ENCODE results near the gene CACNA2D2. TPM values are rescaled to one million over a fixed set of nuclear protein-coding genes. Genes with fewer than 3 reads are reported as not detected.

The CACNA2D2 gene
- total RNA-seq, 1 experiment from 2014 or later, result not detected

GRCh38 chr3:50494126-50494525, 9.3 kb downstream of the CACNA2D2 start:
- no peaks in the 10 kb centered on the region for H3K27me3 ChIP-seq
- no peaks in the 10 kb centered on the region for H3K4me1 ChIP-seq
- H3K4me3 ChIP-seq, result no peak overlapping the region
- no peak overlapping the region for H3K27ac ChIP-seq
- no peaks in the 10 kb centered on the region for H3K9me3 ChIP-seq (replicated peaks)
- DNase-seq, result no peak
- no peaks in the 10 kb centered on the region for H3K36me3 ChIP-seq

DNA sequence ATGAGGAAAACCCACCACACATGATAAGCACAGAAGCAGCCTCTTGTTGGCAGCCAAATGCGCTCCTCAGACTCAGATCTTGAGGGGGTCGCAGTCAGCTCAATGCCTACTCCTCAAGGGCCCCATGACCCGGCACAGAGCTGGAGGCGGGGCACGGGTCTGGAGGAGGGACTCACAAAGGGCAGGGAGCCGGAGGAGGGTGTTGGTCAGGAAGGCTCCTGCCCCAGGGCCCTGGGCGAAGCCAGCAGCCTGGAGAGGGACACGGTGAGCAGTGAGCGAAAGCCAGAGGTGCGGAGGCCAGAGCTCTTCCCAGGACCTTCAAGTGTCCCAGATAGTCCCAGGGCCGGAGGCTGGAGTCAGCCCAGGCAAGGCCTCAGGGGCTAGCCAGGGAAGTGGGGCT, 9.8 kb downstream of the CACNA2D2 start:
- H3K4me3 ChIP-seq, result no peak overlapping the region
- no peaks in the 10 kb centered on the region for H3K9me3 ChIP-seq (replicated peaks)
- no peak overlapping the region for H3K27ac ChIP-seq
- DNase-seq, result no peak
- H3K4me1 ChIP-seq, result no peaks in the 10 kb centered on the region
- no peaks in the 10 kb centered on the region for H3K36me3 ChIP-seq
- no peaks in the 10 kb centered on the region for H3K27me3 ChIP-seq

GRCh38 chr3:50493086-50493485, 10.3 kb downstream of the CACNA2D2 start:
- H3K4me1 ChIP-seq, result no peaks in the 10 kb centered on the region
- H3K27me3 ChIP-seq, result no peaks in the 10 kb centered on the region
- no peak for DNase-seq

DNA sequence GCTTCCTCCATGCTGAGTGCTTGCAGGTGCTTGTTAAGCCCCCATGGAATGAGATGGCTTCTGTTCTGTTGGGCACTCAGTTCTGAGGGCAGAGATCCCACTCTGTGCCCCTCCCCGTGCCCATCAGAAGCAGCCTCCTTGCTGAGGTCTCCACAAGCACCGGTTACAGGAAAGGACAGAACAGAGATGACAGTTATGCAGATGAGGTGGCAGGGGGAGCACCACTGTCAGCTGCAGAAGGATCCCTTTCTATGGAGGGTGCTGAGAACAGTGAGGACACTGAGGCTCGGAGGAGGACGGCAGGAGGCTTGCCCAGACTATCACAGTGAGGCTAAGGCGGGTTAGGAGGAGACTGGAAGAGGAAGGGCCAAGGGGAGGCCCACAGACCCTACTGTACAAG, 12.4 kb downstream of the CACNA2D2 start:
- no peak for DNase-seq
- no peak overlapping the region for H3K27ac ChIP-seq
- H3K4me1 ChIP-seq, result no peaks in the 10 kb centered on the region
- no peak overlapping the region for H3K4me3 ChIP-seq
- H3K9me3 ChIP-seq (replicated peaks), result no peaks in the 10 kb centered on the region
- no peaks in the 10 kb centered on the region for H3K36me3 ChIP-seq
- H3K27me3 ChIP-seq, result no peaks in the 10 kb centered on the region

More at GRCh38 chr3:50493086-50493485, 10.3 kb downstream of the CACNA2D2 start:
- Histone ChIP-seq H3K4me3 (no peak overlapping the region), H3K9me3 (replicated peaks) (no peaks in the 10 kb centered on the region), H3K27ac (no peak overlapping the region), H3K36me3 (no peaks in the 10 kb centered on the region)

- H3K27me3 ChIP-seq, result no peaks in the 10 kb centered on the region
- no peak for DNase-seq
- no peaks in the 10 kb centered on the region for H3K4me1 ChIP-seq
- no peak overlapping the region for H3K27ac ChIP-seq
- no peaks in the 10 kb centered on the region for H3K36me3 ChIP-seq
- no peaks in the 10 kb centered on the region for H3K9me3 ChIP-seq (replicated peaks)
- H3K4me3 ChIP-seq, result no peak overlapping the region
These were observed 13.0 kb downstream of the CACNA2D2 start for GRCh38 chr3:50490424-50490823.

DNA sequence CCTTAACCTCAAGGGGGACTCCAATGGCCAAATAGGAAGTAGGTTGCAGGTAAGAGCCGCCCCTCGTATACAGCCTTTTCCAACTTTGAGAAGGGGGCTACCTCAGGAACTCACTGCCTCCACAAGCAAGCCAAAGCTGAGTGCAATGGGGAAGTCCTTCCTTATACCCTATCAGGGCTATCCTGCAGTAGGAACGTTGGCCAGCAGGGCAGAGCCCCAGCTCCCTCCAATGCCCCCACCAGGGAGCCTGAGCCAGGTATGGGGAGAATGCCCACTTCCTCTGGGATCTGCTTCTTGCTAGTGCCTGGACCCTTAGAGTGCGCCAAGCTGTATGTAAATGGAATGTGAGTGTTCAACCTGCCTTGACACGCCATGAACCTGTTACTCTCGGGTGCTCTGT, 16.3 kb downstream of the CACNA2D2 start:
- no peaks in the 10 kb centered on the region for H3K4me1 ChIP-seq

GRCh38 chr3:50486219-50486888, 17.1 kb downstream of the CACNA2D2 start:
- Histone ChIP-seq H3K36me3 (no peaks in the 10 kb centered on the region), H3K4me3 (no peak overlapping the region), H3K27ac (no peak overlapping the region), H3K27me3 (peaks cover 6% of the 10 kb centered on the region; the same call in 1 of the 2 replicates), H3K4me1 (no peaks in the 10 kb centered on the region), H3K9me3 (replicated peaks) (no peaks in the 10 kb centered on the region)
- DNase-seq, result no peak

More for the DNA sequence above, 16.3 kb downstream of the CACNA2D2 start:
- no peak for DNase-seq
- Histone ChIP-seq H3K4me3 (no peak overlapping the region), H3K9me3 (replicated peaks) (no peaks in the 10 kb centered on the region), H3K36me3 (no peaks in the 10 kb centered on the region), H3K27ac (no peak overlapping the region), H3K27me3 (0 out of 2 replicates have a peak, but pooled peaks cover 6% of the 10 kb centered on the region)

DNA sequence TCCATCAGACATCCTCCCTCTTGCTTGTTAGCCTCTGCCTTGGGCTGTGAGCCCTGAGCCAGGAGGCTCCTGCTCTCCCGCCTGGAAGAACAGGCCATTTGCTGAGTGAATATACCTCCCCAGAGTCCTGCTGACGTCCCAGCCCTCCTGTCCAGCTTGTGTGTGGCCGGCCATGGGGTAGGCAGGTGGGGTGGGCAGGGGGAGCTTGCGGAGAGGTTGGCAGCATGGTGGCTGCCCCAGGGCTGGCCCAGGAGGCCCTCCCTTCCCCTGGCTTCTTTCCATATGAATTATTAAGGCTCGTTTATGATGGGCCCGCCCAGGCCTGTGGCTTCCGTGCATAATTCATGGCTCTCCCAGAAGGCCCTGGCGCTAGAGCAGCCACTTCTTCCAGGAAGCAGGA, 18.7 kb downstream of the CACNA2D2 start:
- H3K9me3 ChIP-seq (replicated peaks), result no peaks in the 10 kb centered on the region
- peaks cover 6% of the 10 kb centered on the region; the same call in 1 of the 2 replicates for H3K27me3 ChIP-seq
- H3K27ac ChIP-seq, result no peak overlapping the region
- H3K4me1 ChIP-seq, result no peaks in the 10 kb centered on the region
- no peak for DNase-seq
- no peak overlapping the region for H3K4me3 ChIP-seq
- no peaks in the 10 kb centered on the region for H3K36me3 ChIP-seq

- no peak overlapping the region for H3K27ac ChIP-seq
- H3K27me3 ChIP-seq, result peaks cover 6% of the 10 kb centered on the region; the same call in 1 of the 2 replicates
- H3K36me3 ChIP-seq, result no peaks in the 10 kb centered on the region
- H3K4me1 ChIP-seq, result no peaks in the 10 kb centered on the region
- DNase-seq, result no peak
- no peak overlapping the region for H3K4me3 ChIP-seq
- H3K9me3 ChIP-seq (replicated peaks), result no peaks in the 10 kb centered on the region
These were observed 20.1 kb downstream of the CACNA2D2 start for GRCh38 chr3:50483374-50483773.

- H3K4me3 ChIP-seq, result no peak overlapping the region
- H3K36me3 ChIP-seq, result no peaks in the 10 kb centered on the region
- DNase-seq, result no peak
- no peaks in the 10 kb centered on the region for H3K9me3 ChIP-seq (replicated peaks)
- H3K27ac ChIP-seq, result no peak overlapping the region
- no peaks in the 10 kb centered on the region for H3K4me1 ChIP-seq
- H3K27me3 ChIP-seq, result peaks cover 6% of the 10 kb centered on the region; the same call in 1 of the 2 replicates
These were observed 21.4 kb downstream of the CACNA2D2 start for GRCh38 chr3:50481992-50482391.

DNA sequence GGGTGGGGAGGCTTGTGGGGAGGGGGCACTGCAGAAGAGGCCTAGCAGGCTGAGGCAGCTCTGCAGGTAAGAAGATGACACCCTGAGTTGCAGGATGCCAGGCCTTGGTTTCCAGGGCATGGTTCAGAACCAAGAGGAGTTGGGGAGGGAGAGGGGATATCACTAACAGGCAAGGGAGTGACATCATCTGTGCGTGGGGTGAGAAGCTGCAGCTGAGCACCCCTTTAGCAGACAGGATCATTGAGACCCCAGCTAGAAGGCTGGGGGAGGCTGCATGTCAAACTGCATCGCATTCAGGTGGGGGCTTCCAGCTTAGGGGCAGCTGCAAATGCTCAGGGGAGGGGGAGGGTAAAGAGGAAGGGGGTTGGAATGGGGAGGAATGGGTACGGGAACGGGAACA, 23.0 kb downstream of the CACNA2D2 start:
- Histone ChIP-seq H3K27ac (no peak overlapping the region), H3K4me3 (no peak overlapping the region), H3K27me3 (peaks cover 6% of the 10 kb centered on the region; the same call in 1 of the 2 replicates), H3K9me3 (replicated peaks) (no peaks in the 10 kb centered on the region), H3K36me3 (no peaks in the 10 kb centered on the region), H3K4me1 (no peaks in the 10 kb centered on the region)
- no peak for DNase-seq

GRCh38 chr3:50479523-50479922, 23.9 kb downstream of the CACNA2D2 start:
- Histone ChIP-seq H3K4me3 (no peak overlapping the region), H3K9me3 (replicated peaks) (no peaks in the 10 kb centered on the region), H3K27ac (no peak overlapping the region), H3K4me1 (no peaks in the 10 kb centered on the region), H3K27me3 (peaks cover 7% of the 10 kb centered on the region; the same call in 1 of the 2 replicates), H3K36me3 (no peaks in the 10 kb centered on the region)
- no peak for DNase-seq

- DNase-seq, result no peak
- H3K4me1 ChIP-seq, result no peaks in the 10 kb centered on the region
These were observed 24.7 kb downstream of the CACNA2D2 start for GRCh38 chr3:50478671-50479260.

GRCh38 chr3:50478051-50478450, 25.4 kb downstream of the CACNA2D2 start:
- no peak overlapping the region for H3K27ac ChIP-seq
- peaks cover 7% of the 10 kb centered on the region; the same call in 1 of the 2 replicates for H3K27me3 ChIP-seq
- no peak for DNase-seq
- no peaks in the 10 kb centered on the region for H3K36me3 ChIP-seq
- no peaks in the 10 kb centered on the region for H3K4me1 ChIP-seq
- H3K4me3 ChIP-seq, result no peak overlapping the region
- H3K9me3 ChIP-seq (replicated peaks), result no peaks in the 10 kb centered on the region

More at GRCh38 chr3:50478671-50479260, 24.7 kb downstream of the CACNA2D2 start:
- Histone ChIP-seq H3K27me3 (peaks cover 7% of the 10 kb centered on the region; the same call in 1 of the 2 replicates), H3K4me3 (no peak overlapping the region), H3K27ac (no peak overlapping the region), H3K9me3 (replicated peaks) (no peaks in the 10 kb centered on the region), H3K36me3 (no peaks in the 10 kb centered on the region)

DNA sequence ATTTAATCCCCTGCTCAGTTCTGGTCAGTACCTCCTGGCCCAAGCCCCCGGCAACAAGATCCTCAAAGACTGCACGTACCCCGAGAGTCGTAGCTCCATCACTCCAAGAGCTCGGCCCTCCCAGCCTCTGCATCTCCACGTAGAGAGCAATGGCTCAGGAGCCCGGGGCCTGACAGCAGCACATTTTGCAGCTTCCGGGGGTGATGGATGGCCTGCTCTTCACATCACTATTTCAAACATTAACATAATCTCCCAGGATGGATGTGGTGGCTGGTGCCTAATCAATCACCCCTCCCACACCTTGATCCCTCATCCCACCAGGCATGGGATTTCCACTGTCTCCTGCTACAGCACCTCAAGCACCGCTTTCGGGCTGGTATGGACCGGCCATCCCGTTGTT, 28.1 kb downstream of the CACNA2D2 start:
- Histone ChIP-seq H3K9me3 (replicated peaks) (no peaks in the 10 kb centered on the region), H3K4me1 (no peaks in the 10 kb centered on the region), H3K27me3 (peaks cover 7% of the 10 kb centered on the region; the same call in 1 of the 2 replicates), H3K36me3 (no peaks in the 10 kb centered on the region), H3K4me3 (no peak overlapping the region), H3K27ac (no peak overlapping the region)
- no peak for DNase-seq

All from SJCRH30 (cell line).